GM12878 (cell line): Measurements from ENCODE around the gene FOXK2. TPM values are rescaled to one million over a fixed set of nuclear protein-coding genes. Genes with fewer than 3 reads are reported as not detected.

Experiments
- BMI1 ChIP-seq: fragments of 450-650 bp; IDR thresholded peaks from 2 replicates; pipeline ENCODE4 v1.6.1; 2016; ENCODE audit warnings: mild to moderate bottlenecking, moderate library complexity, borderline replicate concordance
- CBFB ChIP-seq: IDR thresholded peaks from 2 replicates; pipeline ENCODE4 v1.6.1; 2016; ENCODE audit warnings: antibody characterized with exemption, low read depth
- CBX3 ChIP-seq: fragments of 200-600 bp; sonication (generic); IDR thresholded peaks from 2 replicates; pipeline ENCODE4 v1.6.1; 2016; ENCODE audit warnings: low read depth, borderline replicate concordance
- CBX5 ChIP-seq: sonication (generic); IDR thresholded peaks from 2 replicates; pipeline ENCODE4 v1.6.1; 2016; ENCODE audit warnings: low read depth, moderate library complexity, mild to moderate bottlenecking, inconsistent platforms
- E2F4 ChIP-seq: IDR thresholded peaks from 2 replicates; pipeline ENCODE4 v1.6.1; 2012; ENCODE audit warnings: low read depth, low read length, improper control_type of control experiment
- EED ChIP-seq: sonication (generic); IDR thresholded peaks from 2 replicates; pipeline ENCODE4 v1.6.1; 2016; ENCODE audit warnings: antibody characterized with exemption, low read depth
- HCFC1 ChIP-seq: fragments of 150-350 bp; IDR thresholded peaks from 2 replicates; pipeline ENCODE4 v1.6.1; 2014; ENCODE audit warnings: low read length
- KDM1A ChIP-seq: fragments of 200-600 bp; sonication (generic); IDR thresholded peaks from 2 replicates; pipeline ENCODE4 v1.6.1; 2016; ENCODE audit warnings: borderline replicate concordance
- NFIC ChIP-seq: IDR thresholded peaks from 2 replicates; pipeline ENCODE4 v1.6.1; 2012; ENCODE audit warnings: low read depth, mild to moderate bottlenecking, inconsistent platforms, low read length, moderate library complexity
- NR2C1 ChIP-seq: fragments of 450-650 bp; IDR thresholded peaks from 2 replicates; pipeline ENCODE4 v1.6.1; 2017; ENCODE audit warnings: antibody characterized with exemption, mild to moderate bottlenecking, moderate library complexity
- NR2F1 ChIP-seq: fragments of 450-650 bp; conservative IDR thresholded peaks from 2 replicates; pipeline ENCODE4 v1.6.1; 2017; ENCODE audit warnings: mild to moderate bottlenecking
- POLR2AphosphoS2 ChIP-seq: IDR thresholded peaks from 2 replicates; pipeline ENCODE4 v1.6.1; 2011; ENCODE audit warnings: low read depth, mild to moderate bottlenecking, low read length, improper control_type of control experiment, moderate library complexity
- PRDM15 ChIP-seq: fragments of 450-650 bp; formaldehyde crosslinking; IDR thresholded peaks from 2 replicates; pipeline ENCODE4 v1.4.0; 2020; ENCODE audit warnings: mild to moderate bottlenecking, moderate library complexity
- RAD51 ChIP-seq: fragments of 450-650 bp; IDR thresholded peaks from 2 replicates; pipeline ENCODE4 v1.6.1; 2016; ENCODE audit warnings: moderate library complexity, mild to moderate bottlenecking, inconsistent platforms
- RBBP5 ChIP-seq: fragments of 200-600 bp; sonication (generic); conservative IDR thresholded peaks from 2 replicates; pipeline ENCODE4 v1.6.1; 2016
- RFX5 ChIP-seq: IDR thresholded peaks from 2 replicates; pipeline ENCODE4 v1.6.1; 2011; ENCODE audit warnings: low read depth, low read length, improper control_type of control experiment
- SMAD5 ChIP-seq: IDR thresholded peaks from 2 replicates; pipeline ENCODE4 v1.6.1; 2016; ENCODE audit warnings: antibody characterized with exemption, low read depth
- SP1 ChIP-seq: IDR thresholded peaks from one replicate; pipeline ENCODE4 v1.6.1; 2011; ENCODE audit warnings: low read depth, low read length
- SREBF2 ChIP-seq: IDR thresholded peaks from 2 replicates; pipeline ENCODE4 v1.6.1; 2012; ENCODE audit warnings: mild to moderate bottlenecking, low read length
- STAT3 ChIP-seq: IDR thresholded peaks from 2 replicates; pipeline ENCODE4 v1.6.1; 2011; ENCODE audit warnings: low read depth, low read length, improper control_type of control experiment
- TCF7 ChIP-seq: IDR thresholded peaks from 2 replicates; pipeline ENCODE4 v1.6.1; 2014; ENCODE audit warnings: antibody characterized with exemption, borderline replicate concordance
- ZNF24 ChIP-seq: fragments of 450-650 bp; IDR thresholded peaks from 2 replicates; pipeline ENCODE4 v1.6.1; 2017; ENCODE audit warnings: antibody characterized with exemption, mild to moderate bottlenecking
- ZNF687 ChIP-seq: fragments of 450-650 bp; IDR thresholded peaks from 2 replicates; pipeline ENCODE4 v1.6.1; 2017; ENCODE audit warnings: mild to moderate bottlenecking, moderate library complexity
- ZZZ3 ChIP-seq: IDR thresholded peaks from 2 replicates; pipeline ENCODE4 v1.6.1; 2011; ENCODE audit warnings: low read depth; ENCODE audit not compliant: control insufficient read depth, insufficient read length
- polyA plus RNA-seq, 11 experiments: library from polyadenylated mRNA; depleted of rRNA in 4 of 11; unstranded in 6 of 11; stranded (reverse) in 5 of 11; fragments of >200 nt; fragmentation: Nextera tagmentation in 4 of 11; fragmentation: Illumina TruSeq in 1 of 11; extraction: Ambion mirVana in 4 of 11; extraction: Trizol in 1 of 11; gene quantifications; 1 replicate in 1 of 11; 2 replicates in 10 of 11; pipeline versions ENCODE4 v1.2.1 to v1.2.3, GENCODE V29; 2011 to 2016; ENCODE audit warnings: inconsistent platforms in 2 of 11, missing spikeins in 2 of 11, low read depth in 1 of 11
- total RNA-seq, 4 experiments: library from RNA; depleted of rRNA in 3 of 4; stranded (reverse); fragments of >200 nt in 3 of 4; fragmentation: Illumina TruSeq in 1 of 4; extraction: Trizol in 1 of 4; gene quantifications; 2 replicates each; pipeline versions ENCODE4 v1.2.1 to v1.2.3, GENCODE V29; 2013 to 2021

Gene FOXK2
- total and polyA plus RNA-seq, 10 of the 15 experiments (the other 5 are each of a cell fraction or from before 2014, with no cell fraction given), result 2.4 to 56.8 (median 34.4) TPM

GRCh38 chr17:82519971-82520903 is 705 bp downstream of the FOXK2 start (continued):
- TF ChIP-seq BMI1, result no peak
- TF ChIP-seq PRDM15, result no peak
- no peak for TF ChIP-seq SREBF2
- TF ChIP-seq STAT3, result no peak
- no peak for TF ChIP-seq NR2C1
- TF ChIP-seq SMAD5, result no peak
- no peak for TF ChIP-seq NFIC
- no peak for TF ChIP-seq RBBP5
- TF ChIP-seq ZZZ3, result no peak
- no peak for TF ChIP-seq RAD51
- no peak for TF ChIP-seq KDM1A
- TF ChIP-seq CBFB, result no peak
- TF ChIP-seq TCF7, result no peak
- no peak for TF ChIP-seq EED
- no peak for TF ChIP-seq CBX5
- TF ChIP-seq CBX3, result no peak
- TF ChIP-seq POLR2AphosphoS2, result no peak
- no peak for TF ChIP-seq E2F4
- no peak for TF ChIP-seq SP1
- TF ChIP-seq ZNF687, result 0 out of 2 replicates have a peak, but pooled peaks have one; percentile 34
- TF ChIP-seq ZNF24, result no peak
- TF ChIP-seq NR2F1, result peak; percentile 32; the same call in 1 of the 2 replicates
- no peak for TF ChIP-seq HCFC1
- TF ChIP-seq RFX5, result no peak
